SK-N-SH treated with all-trans-retinoic acid at 6 μM for 48 hours (cell line): ENCODE data around the gene BICDL1.
"Not testable (repeated sequence)": the region's sequence is repeated elsewhere in the genome, so short reads cannot be mapped to it uniquely, and the experiment has no call there.

Experiments
- ATAC-seq: fragments of 200-7000 bp; cut with Tn5 transposase; 3 replicates; pipeline ENCODE4 v1.9.1; 2020; ENCODE audit warnings: mild to moderate bottlenecking, moderate library complexity
- ARNTL ChIP-seq: fragments of 450-650 bp; formaldehyde crosslinking; IDR thresholded peaks from 2 replicates; pipeline ENCODE4 v1.5.0; 2020; ENCODE audit warnings: low read depth, mild to moderate bottlenecking, moderate library complexity, borderline replicate concordance
- BACH2 ChIP-seq: fragments of 250-450 bp; sonication (Bioruptor Pico); IDR thresholded peaks from 2 replicates; pipeline ENCODE4 v1.9.0; 2021; ENCODE audit warnings: mild to moderate bottlenecking, borderline replicate concordance
- CSDC2 ChIP-seq: fragments of 250-450 bp; sonication (Bioruptor Pico); IDR thresholded peaks from 2 replicates; pipeline ENCODE4 v1.5.0; 2020; ENCODE audit warnings: mild to moderate bottlenecking, moderate library complexity
- ESRRG ChIP-seq: fragments of 250-450 bp; sonication (Bioruptor Pico); IDR thresholded peaks from 2 replicates; pipeline ENCODE4 v1.6.1; 2021; ENCODE audit warnings: mild to moderate bottlenecking
- GLIS3 ChIP-seq: fragments of 250-450 bp; sonication (Bioruptor Pico); IDR thresholded peaks from 2 replicates; pipeline ENCODE4 v1.5.0; 2020; ENCODE audit warnings: mild to moderate bottlenecking, moderate library complexity
- ISL1 ChIP-seq: fragments of 250-450 bp; sonication (Bioruptor Pico); IDR thresholded peaks from 2 replicates; pipeline ENCODE4 v2.1.2; 2022; ENCODE audit warnings: mild to moderate bottlenecking, moderate library complexity
- OSR1 ChIP-seq: fragments of 250-450 bp; sonication (Bioruptor Pico); IDR thresholded peaks from 2 replicates; pipeline ENCODE4 v1.8.0; 2022; ENCODE audit warnings: moderate library complexity, mild to moderate bottlenecking, inconsistent platforms
- PPARA ChIP-seq: fragments of 250-450 bp; sonication (Bioruptor Pico); IDR thresholded peaks from 2 replicates; pipeline ENCODE4 v1.5.0; 2020; ENCODE audit warnings: mild to moderate bottlenecking, borderline replicate concordance
- RARB ChIP-seq: fragments of 250-450 bp; sonication (Bioruptor Pico); IDR thresholded peaks from 2 replicates; pipeline ENCODE4 v1.8.0; 2021; ENCODE audit warnings: mild to moderate bottlenecking, moderate library complexity
- TCF4 ChIP-seq: fragments of 250-450 bp; sonication (Bioruptor Pico); IDR thresholded peaks from 2 replicates; pipeline ENCODE4 v1.8.0; 2021; ENCODE audit warnings: mild to moderate bottlenecking, moderate library complexity, borderline replicate concordance
- TOX ChIP-seq: fragments of 250-450 bp; sonication (Bioruptor Pico); IDR thresholded peaks from 2 replicates; pipeline ENCODE4 v1.8.0; 2021; ENCODE audit warnings: mild to moderate bottlenecking, moderate library complexity, borderline replicate concordance
- ZFP3 ChIP-seq: fragments of 250-450 bp; sonication (Bioruptor Pico); IDR thresholded peaks from 2 replicates; pipeline ENCODE4 v1.5.0; 2020; ENCODE audit warnings: mild to moderate bottlenecking, moderate library complexity
- ZNF565 ChIP-seq: fragments of 450-650 bp; formaldehyde crosslinking; conservative IDR thresholded peaks from 2 replicates; pipeline ENCODE4 v1.5.0; 2020; ENCODE audit warnings: low read depth, mild to moderate bottlenecking, moderate library complexity
- ZNF70 ChIP-seq: fragments of 450-650 bp; formaldehyde crosslinking; IDR thresholded peaks from 2 replicates; pipeline ENCODE4 v1.5.0; 2020; ENCODE audit warnings: mild to moderate bottlenecking, moderate library complexity
- ZNF8 ChIP-seq: fragments of 450-650 bp; formaldehyde crosslinking; IDR thresholded peaks from 2 replicates; pipeline ENCODE4 v1.5.0; 2020; ENCODE audit warnings: mild to moderate bottlenecking, moderate library complexity
- TF ChIP-seq, protein P1 (sequence below): fragments of 250-450 bp; sonication (Bioruptor Pico); IDR thresholded peaks from 2 replicates; pipeline ENCODE4 v1.8.0; 2020; ENCODE audit warnings: mild to moderate bottlenecking, moderate library complexity, borderline replicate concordance
- TF ChIP-seq, protein P2 (sequence below): fragments of 250-450 bp; sonication (Bioruptor Pico); IDR thresholded peaks from 2 replicates; pipeline ENCODE4 v1.5.0; 2020; ENCODE audit warnings: mild to moderate bottlenecking, moderate library complexity
- TF ChIP-seq, protein P3 (sequence below): fragments of 250-450 bp; sonication (Bioruptor Pico); IDR thresholded peaks from 2 replicates; pipeline ENCODE4 v1.5.1; 2020; ENCODE audit warnings: low read depth, mild to moderate bottlenecking, moderate library complexity
- TF ChIP-seq, protein P4 (sequence below): fragments of 250-450 bp; sonication (Bioruptor Pico); IDR thresholded peaks from 2 replicates; pipeline ENCODE4 v1.5.1; 2021; ENCODE audit warnings: mild to moderate bottlenecking, moderate library complexity

The BICDL1 gene

GRCh38 chr12:120012067-120012621 is 23.1 kb downstream of the BICDL1 start (continued):
- TF ChIP-seq ZNF70 (CRISPR knock-in tag): no peak
- TF ChIP-seq, protein P1, sequence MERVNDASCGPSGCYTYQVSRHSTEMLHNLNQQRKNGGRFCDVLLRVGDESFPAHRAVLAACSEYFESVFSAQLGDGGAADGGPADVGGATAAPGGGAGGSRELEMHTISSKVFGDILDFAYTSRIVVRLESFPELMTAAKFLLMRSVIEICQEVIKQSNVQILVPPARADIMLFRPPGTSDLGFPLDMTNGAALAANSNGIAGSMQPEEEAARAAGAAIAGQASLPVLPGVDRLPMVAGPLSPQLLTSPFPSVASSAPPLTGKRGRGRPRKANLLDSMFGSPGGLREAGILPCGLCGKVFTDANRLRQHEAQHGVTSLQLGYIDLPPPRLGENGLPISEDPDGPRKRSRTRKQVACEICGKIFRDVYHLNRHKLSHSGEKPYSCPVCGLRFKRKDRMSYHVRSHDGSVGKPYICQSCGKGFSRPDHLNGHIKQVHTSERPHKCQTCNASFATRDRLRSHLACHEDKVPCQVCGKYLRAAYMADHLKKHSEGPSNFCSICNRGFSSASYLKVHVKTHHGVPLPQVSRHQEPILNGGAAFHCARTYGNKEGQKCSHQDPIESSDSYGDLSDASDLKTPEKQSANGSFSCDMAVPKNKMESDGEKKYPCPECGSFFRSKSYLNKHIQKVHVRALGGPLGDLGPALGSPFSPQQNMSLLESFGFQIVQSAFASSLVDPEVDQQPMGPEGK (CRISPR knock-in tag): no peak

DNA sequence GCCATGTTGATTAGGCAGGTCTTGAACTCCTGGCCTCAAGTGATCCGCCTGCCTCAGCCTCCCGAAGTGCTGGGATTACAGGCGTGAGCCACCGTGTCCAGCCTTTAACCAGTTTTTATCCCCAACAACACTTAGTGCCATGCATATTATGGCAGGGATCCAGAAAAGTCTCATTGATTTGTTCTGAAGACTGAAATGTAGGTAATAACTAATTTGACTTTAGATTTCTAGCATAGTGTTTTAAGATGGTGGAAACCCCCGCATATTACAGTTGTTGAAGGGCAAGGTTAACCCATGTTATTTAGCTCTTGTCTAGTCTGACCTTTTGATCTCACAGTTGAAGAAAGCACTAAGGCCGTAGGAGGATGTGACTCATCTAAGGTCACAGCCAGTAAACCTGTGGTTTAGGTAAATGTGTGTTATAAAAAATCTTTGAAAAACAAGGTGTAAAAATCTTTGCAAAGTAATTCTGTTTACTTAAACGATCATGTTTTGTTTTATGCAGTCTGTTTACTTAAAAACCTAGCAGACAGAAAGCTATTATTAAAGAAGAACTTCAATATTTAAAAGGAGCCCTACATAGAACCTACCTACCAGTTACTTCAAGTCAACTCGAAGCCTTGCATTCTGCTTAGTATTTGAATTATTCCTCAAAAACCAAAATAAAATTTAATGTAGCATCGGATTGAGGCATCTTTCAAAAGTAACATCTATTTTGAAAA is 24.8 kb downstream of the BICDL1 start:
- ATAC-seq: no peak
- no peak for TF ChIP-seq OSR1
- TF ChIP-seq PPARA (CRISPR knock-in tag): no peak
- no peak for TF ChIP-seq GLIS3 (CRISPR knock-in tag)
- no peak for TF ChIP-seq ESRRG (CRISPR knock-in tag)
- no peak for TF ChIP-seq TOX (CRISPR knock-in tag)
- TF ChIP-seq ARNTL: no peak
- TF ChIP-seq, protein P2, sequence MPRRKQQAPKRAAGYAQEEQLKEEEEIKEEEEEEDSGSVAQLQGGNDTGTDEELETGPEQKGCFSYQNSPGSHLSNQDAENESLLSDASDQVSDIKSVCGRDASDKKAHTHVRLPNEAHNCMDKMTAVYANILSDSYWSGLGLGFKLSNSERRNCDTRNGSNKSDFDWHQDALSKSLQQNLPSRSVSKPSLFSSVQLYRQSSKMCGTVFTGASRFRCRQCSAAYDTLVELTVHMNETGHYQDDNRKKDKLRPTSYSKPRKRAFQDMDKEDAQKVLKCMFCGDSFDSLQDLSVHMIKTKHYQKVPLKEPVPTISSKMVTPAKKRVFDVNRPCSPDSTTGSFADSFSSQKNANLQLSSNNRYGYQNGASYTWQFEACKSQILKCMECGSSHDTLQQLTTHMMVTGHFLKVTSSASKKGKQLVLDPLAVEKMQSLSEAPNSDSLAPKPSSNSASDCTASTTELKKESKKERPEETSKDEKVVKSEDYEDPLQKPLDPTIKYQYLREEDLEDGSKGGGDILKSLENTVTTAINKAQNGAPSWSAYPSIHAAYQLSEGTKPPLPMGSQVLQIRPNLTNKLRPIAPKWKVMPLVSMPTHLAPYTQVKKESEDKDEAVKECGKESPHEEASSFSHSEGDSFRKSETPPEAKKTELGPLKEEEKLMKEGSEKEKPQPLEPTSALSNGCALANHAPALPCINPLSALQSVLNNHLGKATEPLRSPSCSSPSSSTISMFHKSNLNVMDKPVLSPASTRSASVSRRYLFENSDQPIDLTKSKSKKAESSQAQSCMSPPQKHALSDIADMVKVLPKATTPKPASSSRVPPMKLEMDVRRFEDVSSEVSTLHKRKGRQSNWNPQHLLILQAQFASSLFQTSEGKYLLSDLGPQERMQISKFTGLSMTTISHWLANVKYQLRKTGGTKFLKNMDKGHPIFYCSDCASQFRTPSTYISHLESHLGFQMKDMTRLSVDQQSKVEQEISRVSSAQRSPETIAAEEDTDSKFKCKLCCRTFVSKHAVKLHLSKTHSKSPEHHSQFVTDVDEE (CRISPR knock-in tag): no peak
- TF ChIP-seq, protein P3, sequence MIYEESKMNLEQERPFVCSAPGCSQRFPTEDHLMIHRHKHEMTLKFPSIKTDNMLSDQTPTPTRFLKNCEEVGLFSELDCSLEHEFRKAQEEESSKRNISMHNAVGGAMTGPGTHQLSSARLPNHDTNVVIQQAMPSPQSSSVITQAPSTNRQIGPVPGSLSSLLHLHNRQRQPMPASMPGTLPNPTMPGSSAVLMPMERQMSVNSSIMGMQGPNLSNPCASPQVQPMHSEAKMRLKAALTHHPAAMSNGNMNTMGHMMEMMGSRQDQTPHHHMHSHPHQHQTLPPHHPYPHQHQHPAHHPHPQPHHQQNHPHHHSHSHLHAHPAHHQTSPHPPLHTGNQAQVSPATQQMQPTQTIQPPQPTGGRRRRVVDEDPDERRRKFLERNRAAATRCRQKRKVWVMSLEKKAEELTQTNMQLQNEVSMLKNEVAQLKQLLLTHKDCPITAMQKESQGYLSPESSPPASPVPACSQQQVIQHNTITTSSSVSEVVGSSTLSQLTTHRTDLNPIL (CRISPR knock-in tag): no peak
- TF ChIP-seq, protein P1 (CRISPR knock-in tag): no peak
- no peak for TF ChIP-seq ZNF70 (CRISPR knock-in tag)
- no peak for TF ChIP-seq TCF4 (CRISPR knock-in tag)
- no peak for TF ChIP-seq CSDC2
- no peak for TF ChIP-seq RARB (CRISPR knock-in tag)
- TF ChIP-seq ZFP3 (CRISPR knock-in tag): no peak

DNA sequence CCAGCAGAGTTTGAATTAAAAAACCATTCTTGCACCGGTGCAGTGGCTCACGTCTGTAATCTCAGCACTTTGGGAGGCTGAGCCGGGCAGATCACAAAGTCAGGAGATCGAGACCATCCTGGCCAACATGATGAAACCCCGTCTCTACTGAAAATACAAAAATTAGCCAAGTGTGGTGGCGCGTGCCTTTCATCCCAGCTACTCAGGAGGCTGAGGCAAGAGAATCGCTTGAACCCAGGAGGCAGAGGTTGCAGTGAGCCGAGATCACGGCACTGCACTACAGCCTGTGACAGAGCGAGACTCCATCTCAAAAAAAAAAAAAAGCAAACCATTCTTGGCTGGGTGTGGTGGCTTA is 25.3 kb downstream of the BICDL1 start:
- ATAC-seq: not testable (repeated sequence)

DNA sequence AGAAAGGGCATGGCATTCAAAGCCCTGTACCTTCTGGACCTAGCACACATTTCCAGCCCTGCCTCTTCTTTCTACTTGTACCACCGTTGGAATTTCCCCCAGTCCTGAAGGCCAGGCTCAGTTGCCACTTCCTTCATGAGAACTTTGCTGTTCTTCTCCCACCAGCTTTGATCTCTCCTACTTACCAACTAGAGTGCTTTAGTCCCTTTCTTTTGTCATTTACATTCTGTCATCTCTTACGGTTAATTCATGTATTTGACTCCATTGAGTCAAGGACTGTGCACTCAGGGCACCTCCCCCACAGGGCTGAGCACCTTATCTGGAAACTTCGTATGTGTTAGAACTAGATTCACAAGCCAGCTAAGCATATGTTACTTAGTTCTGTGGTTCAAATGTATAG is 26.3 kb downstream of the BICDL1 start:
- TF ChIP-seq, protein P4, sequence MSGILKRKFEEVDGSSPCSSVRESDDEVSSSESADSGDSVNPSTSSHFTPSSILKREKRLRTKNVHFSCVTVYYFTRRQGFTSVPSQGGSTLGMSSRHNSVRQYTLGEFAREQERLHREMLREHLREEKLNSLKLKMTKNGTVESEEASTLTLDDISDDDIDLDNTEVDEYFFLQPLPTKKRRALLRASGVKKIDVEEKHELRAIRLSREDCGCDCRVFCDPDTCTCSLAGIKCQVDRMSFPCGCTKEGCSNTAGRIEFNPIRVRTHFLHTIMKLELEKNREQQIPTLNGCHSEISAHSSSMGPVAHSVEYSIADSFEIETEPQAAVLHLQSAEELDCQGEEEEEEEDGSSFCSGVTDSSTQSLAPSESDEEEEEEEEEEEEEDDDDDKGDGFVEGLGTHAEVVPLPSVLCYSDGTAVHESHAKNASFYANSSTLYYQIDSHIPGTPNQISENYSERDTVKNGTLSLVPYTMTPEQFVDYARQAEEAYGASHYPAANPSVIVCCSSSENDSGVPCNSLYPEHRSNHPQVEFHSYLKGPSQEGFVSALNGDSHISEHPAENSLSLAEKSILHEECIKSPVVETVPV: no peak
- TF ChIP-seq, protein P3 (CRISPR knock-in tag): no peak
- TF ChIP-seq ISL1 (CRISPR knock-in tag): no peak
- no peak for TF ChIP-seq TOX (CRISPR knock-in tag)
- no peak for TF ChIP-seq BACH2 (CRISPR knock-in tag)
- no peak for TF ChIP-seq OSR1
- no peak for TF ChIP-seq ARNTL
- TF ChIP-seq ZFP3 (CRISPR knock-in tag): no peak
- TF ChIP-seq ZNF8 (CRISPR knock-in tag): no peak
- TF ChIP-seq GLIS3 (CRISPR knock-in tag): no peak
- TF ChIP-seq, protein P2 (CRISPR knock-in tag): no peak
- no peak for TF ChIP-seq ZNF565
- no peak for ATAC-seq

- not testable (repeated sequence) for ATAC-seq
These were observed 27.2 kb downstream of the BICDL1 start for GRCh38 chr12:120016199-120016598.
